ENCODE results near the gene PTPRD. TPM values are rescaled to one million over a fixed set of nuclear protein-coding genes. Genes with fewer than 3 reads are reported as not detected.

Gene PTPRD
- total RNA-seq, 2 donors from 2014 or later: 97.4 to 101 TPM

DNA sequence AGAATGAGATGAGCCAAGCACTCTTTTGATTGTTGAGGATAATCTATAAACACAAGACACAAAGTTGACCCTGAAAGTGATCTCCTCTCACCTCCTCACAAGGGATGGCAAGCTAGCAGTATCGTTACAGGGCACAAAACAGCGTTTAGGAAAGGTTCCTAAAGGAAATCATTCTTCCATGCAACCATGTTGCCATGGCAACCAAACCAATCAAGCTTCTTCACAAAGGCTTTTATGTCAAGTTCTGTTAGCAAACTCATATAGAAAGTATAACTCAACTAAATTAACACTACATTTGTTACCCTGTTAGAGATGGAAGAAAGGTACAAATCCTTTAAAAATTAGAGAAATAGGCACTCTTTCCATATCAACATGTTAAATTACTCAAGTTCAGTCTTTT is 1796.4 kb downstream of the PTPRD start:
- H3K4me3 ChIP-seq (ENCODE audit: low read length): no peak overlapping the region
- Mint-ChIP-seq H3K4me1 (peaks cover 23% of the 10 kb centered on the region), H3K36me3 (ENCODE audit: low read depth) (peaks cover 2% of the 10 kb centered on the region), H3K27me3 (ENCODE audit: insufficient read depth) (no peaks in the 10 kb centered on the region), H3K9me3 (no peaks in the 10 kb centered on the region), H3K27ac (no peak overlapping the region), H3K4me3 (no peak overlapping the region)
- TF ChIP-seq, protein P1, sequence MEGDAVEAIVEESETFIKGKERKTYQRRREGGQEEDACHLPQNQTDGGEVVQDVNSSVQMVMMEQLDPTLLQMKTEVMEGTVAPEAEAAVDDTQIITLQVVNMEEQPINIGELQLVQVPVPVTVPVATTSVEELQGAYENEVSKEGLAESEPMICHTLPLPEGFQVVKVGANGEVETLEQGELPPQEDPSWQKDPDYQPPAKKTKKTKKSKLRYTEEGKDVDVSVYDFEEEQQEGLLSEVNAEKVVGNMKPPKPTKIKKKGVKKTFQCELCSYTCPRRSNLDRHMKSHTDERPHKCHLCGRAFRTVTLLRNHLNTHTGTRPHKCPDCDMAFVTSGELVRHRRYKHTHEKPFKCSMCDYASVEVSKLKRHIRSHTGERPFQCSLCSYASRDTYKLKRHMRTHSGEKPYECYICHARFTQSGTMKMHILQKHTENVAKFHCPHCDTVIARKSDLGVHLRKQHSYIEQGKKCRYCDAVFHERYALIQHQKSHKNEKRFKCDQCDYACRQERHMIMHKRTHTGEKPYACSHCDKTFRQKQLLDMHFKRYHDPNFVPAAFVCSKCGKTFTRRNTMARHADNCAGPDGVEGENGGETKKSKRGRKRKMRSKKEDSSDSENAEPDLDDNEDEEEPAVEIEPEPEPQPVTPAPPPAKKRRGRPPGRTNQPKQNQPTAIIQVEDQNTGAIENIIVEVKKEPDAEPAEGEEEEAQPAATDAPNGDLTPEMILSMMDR (conservative IDR thresholded peaks at IDR 0.05): no peak
- WGBS, 2 experiments (ENCODE audit: insufficient coverage in 1 of 2, insufficient read length in 1 of 2): 19 to 33% methylated on average over 2 of the region's 2 CpGs
- DNase-seq: no peak
- H3K9me3 ChIP-seq (ENCODE audit: control insufficient read depth, low read length): no peaks in the 10 kb centered on the region
- H3K9ac ChIP-seq (ENCODE audit: extremely low read depth, low read length, poor library complexity, severe bottlenecking): no peak overlapping the region
- peak overlapping the region; percentile 76 for H3K27ac ChIP-seq (ENCODE audit: low read depth, low read length)
- peaks cover 4% of the 10 kb centered on the region for H3K4me1 ChIP-seq (ENCODE audit: control insufficient read depth, insufficient read depth, low read length)
- H3K36me3 ChIP-seq (ENCODE audit: control insufficient read depth, insufficient read depth, low read length): no peaks in the 10 kb centered on the region
- no peaks in the 10 kb centered on the region for H3K27me3 ChIP-seq (ENCODE audit: control insufficient read depth, insufficient read depth, low read length, poor library complexity, severe bottlenecking)

DNA sequence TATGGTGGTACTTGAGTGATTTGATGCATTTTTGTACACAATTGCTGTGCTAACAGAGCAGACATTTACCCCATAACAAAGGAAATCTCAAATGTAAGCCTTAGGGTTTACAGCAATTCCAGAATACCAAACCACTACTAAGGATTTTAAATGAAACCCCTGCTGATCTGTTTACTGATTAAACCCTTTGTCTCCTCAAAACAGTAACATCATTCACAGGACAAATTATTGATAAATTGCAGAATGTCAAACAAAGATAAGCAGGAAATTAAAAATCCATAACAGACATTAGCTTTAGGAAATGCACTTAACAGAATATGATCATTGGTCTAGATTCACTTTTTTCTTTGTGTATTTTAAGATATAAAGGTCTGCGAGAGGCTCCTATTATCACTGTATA is 1796.9 kb downstream of the PTPRD start:
- Mint-ChIP-seq H3K9me3 (no peaks in the 10 kb centered on the region), H3K27ac (no peak overlapping the region), H3K36me3 (ENCODE audit: low read depth) (peaks cover 2% of the 10 kb centered on the region), H3K4me1 (peaks cover 20% of the 10 kb centered on the region), H3K27me3 (ENCODE audit: insufficient read depth) (no peaks in the 10 kb centered on the region), H3K4me3 (no peak overlapping the region)
- TF ChIP-seq, protein P1 (conservative IDR thresholded peaks at IDR 0.05): no peak
- Histone ChIP-seq H3K27ac (ENCODE audit: low read depth, low read length) (peak overlapping the region; percentile 76), H3K9me3 (ENCODE audit: control insufficient read depth, low read length) (no peaks in the 10 kb centered on the region), H3K9ac (ENCODE audit: extremely low read depth, low read length, poor library complexity, severe bottlenecking) (no peak overlapping the region), H3K4me1 (ENCODE audit: control insufficient read depth, insufficient read depth, low read length) (peaks cover 4% of the 10 kb centered on the region), H3K27me3 (ENCODE audit: control insufficient read depth, insufficient read depth, low read length, poor library complexity, severe bottlenecking) (no peaks in the 10 kb centered on the region), H3K4me3 (ENCODE audit: low read length) (no peak overlapping the region), H3K36me3 (ENCODE audit: control insufficient read depth, insufficient read depth, low read length) (no peaks in the 10 kb centered on the region)
- WGBS, 2 experiments (ENCODE audit: insufficient coverage in 1 of 2, insufficient read length in 1 of 2): no CpG with 5 or more reads among the region's 1 CpG
- no peak for DNase-seq

DNA sequence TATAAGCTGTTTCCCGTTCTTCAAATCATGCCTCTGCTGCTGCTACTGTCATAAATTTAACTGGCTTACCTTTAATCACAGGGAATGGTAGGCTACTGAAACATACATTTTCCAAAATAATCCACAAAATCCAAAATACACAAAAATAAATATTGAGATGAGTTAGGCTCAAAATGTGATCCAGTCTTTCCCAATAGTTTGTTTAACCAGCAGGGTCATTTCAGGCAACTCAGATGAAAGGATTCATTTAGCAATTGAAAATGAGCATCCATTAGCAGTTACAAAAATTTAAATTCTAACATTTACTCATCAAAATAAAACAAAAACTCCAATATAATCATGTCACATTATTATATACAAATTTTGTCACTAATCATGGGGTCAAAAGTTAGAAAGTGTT is 1797.6 kb downstream of the PTPRD start:
- TF ChIP-seq, protein P1 (conservative IDR thresholded peaks at IDR 0.05): no peak
- H3K4me1 Mint-ChIP-seq: peaks cover 20% of the 10 kb centered on the region
- no peaks in the 10 kb centered on the region for H3K9me3 Mint-ChIP-seq

More for the DNA sequence above, 1797.6 kb downstream of the PTPRD start:
- Mint-ChIP-seq H3K4me3 (no peak overlapping the region), H3K27me3 (ENCODE audit: insufficient read depth) (no peaks in the 10 kb centered on the region), H3K27ac (no peak overlapping the region), H3K36me3 (ENCODE audit: low read depth) (peaks cover 2% of the 10 kb centered on the region)
- H3K9ac ChIP-seq (ENCODE audit: extremely low read depth, low read length, poor library complexity, severe bottlenecking): no peak overlapping the region
- peaks cover 4% of the 10 kb centered on the region for H3K4me1 ChIP-seq (ENCODE audit: control insufficient read depth, insufficient read depth, low read length)
- no peak overlapping the region for H3K4me3 ChIP-seq (ENCODE audit: low read length)
- no peaks in the 10 kb centered on the region for H3K9me3 ChIP-seq (ENCODE audit: control insufficient read depth, low read length)
- 82% methylated on average over 1 of the region's 1 CpG; no CpG with 5 or more reads in 1 of the 2 experiments for WGBS, 2 experiments (ENCODE audit: insufficient coverage in 1 of 2, insufficient read length in 1 of 2)
- H3K27ac ChIP-seq (ENCODE audit: low read depth, low read length): peak overlapping the region; percentile 76
- no peaks in the 10 kb centered on the region for H3K36me3 ChIP-seq (ENCODE audit: control insufficient read depth, insufficient read depth, low read length)
- no peak for DNase-seq
- no peaks in the 10 kb centered on the region for H3K27me3 ChIP-seq (ENCODE audit: control insufficient read depth, insufficient read depth, low read length, poor library complexity, severe bottlenecking)

All from endodermal cell (in vitro differentiated cells).